H1 (cell line): Measurements from ENCODE around the gene F8. TPM values are rescaled to one million over a fixed set of nuclear protein-coding genes. Genes with fewer than 3 reads are reported as not detected.

Experiments used
- CTCF ChIA-PET: fragments of 300-600 bp; sonication (Branson Sonifier 250); formaldehyde crosslinking; loops from one replicate; lab custom pipeline; 2021; ENCODE audit not compliant: partially characterized antibody; lab: Charles Lee
- POLR2A ChIA-PET: fragments of 300-600 bp; sonication (Branson Sonifier 250); formaldehyde crosslinking; loops from one replicate; lab custom pipeline; 2021; ENCODE audit warnings: inconsistent platforms; ENCODE audit not compliant: partially characterized antibody; lab: Charles Lee
- DNase-seq, 2 experiments: peaks; one replicate each; pipeline versions ENCODE4 v3.0.0 to v3.0.0-alpha.2; 2010 to 2022; ENCODE audit warnings: low spot score in 2 of 2, low read depth in 1 of 2, mixed read lengths in 1 of 2
- FAIRE-seq: peaks from 2 replicates; lab custom pipeline; 2011; peaks lifted over from hg19 to GRCh38; lab: Jason Lieb, UNC
- H2AFZ ChIP-seq: 2 replicates; pipeline ENCODE4 v1.8.1; 2012; ENCODE audit warnings: low read length, inconsistent platforms
- H2AK5ac ChIP-seq: 2 replicates; pipeline ENCODE4 v1.6.1; 2013; ENCODE audit warnings: low read depth, low read length
- H2BK120ac ChIP-seq: replicated peaks from 2 replicates; pipeline ENCODE3; 2013; ENCODE audit warnings: low read depth, low read length, inconsistent platforms
- H2BK12ac ChIP-seq: 2 replicates; pipeline ENCODE4 v1.6.1; 2013; ENCODE audit warnings: low read depth, low read length
- H2BK15ac ChIP-seq: 2 replicates; pipeline ENCODE4 v1.6.1; 2013; ENCODE audit warnings: low read length
- H2BK20ac ChIP-seq: 2 replicates; pipeline ENCODE4 v1.6.1; 2013; ENCODE audit warnings: low read length
- H2BK5ac ChIP-seq: 2 replicates; pipeline ENCODE4 v1.6.1; 2013; ENCODE audit warnings: low read depth, low read length
- H3K14ac ChIP-seq: 2 replicates; pipeline ENCODE4 v1.6.1; 2013; ENCODE audit warnings: inconsistent platforms; ENCODE audit not compliant: insufficient read length
- H3K18ac ChIP-seq: 2 replicates; pipeline ENCODE4 v1.6.1; 2013; ENCODE audit warnings: low read length; ENCODE audit errors: extremely low read depth
- H3K23ac ChIP-seq: 2 replicates; pipeline ENCODE4 v1.6.1; 2013; ENCODE audit warnings: inconsistent platforms; ENCODE audit not compliant: insufficient read length
- H3K23me2 ChIP-seq: 2 replicates; pipeline ENCODE4 v1.6.1; 2013; ENCODE audit warnings: low read depth, low read length
- H3K27ac ChIP-seq: 2 replicates; pipeline ENCODE4 v1.6.1; 2011; ENCODE audit warnings: low read depth, low read length, inconsistent platforms
- H3K27me3 ChIP-seq, 4 experiments: replicated peaks in 1 of 4; 1 replicate in 1 of 4; 2 replicates in 3 of 4; pipeline versions ENCODE4 v1.6.1 to v1.8.1; 2011 to 2013; ENCODE audit warnings: low read length in 3 of 4, mild to moderate bottlenecking in 3 of 4, inconsistent platforms in 2 of 4, mixed read lengths in 2 of 4, moderate library complexity in 1 of 4; ENCODE audit not compliant: control insufficient read depth in 3 of 4, insufficient read depth in 3 of 4; ENCODE audit errors: extremely low read depth in 1 of 4
- H3K36me3 ChIP-seq, 4 experiments: 2 replicates each; pipeline versions ENCODE4 v1.6.1 to v1.8.1; 2011 to 2013; ENCODE audit warnings: mild to moderate bottlenecking in 4 of 4, low read length in 3 of 4, moderate library complexity in 2 of 4, control low read depth in 1 of 4, inconsistent platforms in 1 of 4; ENCODE audit not compliant: insufficient read depth in 4 of 4, control insufficient read depth in 2 of 4
- H3K4ac ChIP-seq: replicated peaks from 2 replicates; pipeline ENCODE3; 2013; ENCODE audit warnings: low read length, low read depth, mixed read lengths, inconsistent platforms; ENCODE audit not compliant: insufficient read length
- H3K4me1 ChIP-seq, 4 experiments: replicated peaks in 1 of 4; 1 replicate in 1 of 4; 2 replicates in 3 of 4; pipeline versions ENCODE4 v1.6.1 to v1.8.1; 2011 to 2013; ENCODE audit warnings: low read length in 3 of 4, inconsistent platforms in 2 of 4, mixed read lengths in 1 of 4; ENCODE audit not compliant: insufficient read depth in 4 of 4, control insufficient read depth in 3 of 4
- H3K4me2 ChIP-seq, 2 experiments: 2 replicates each; pipeline versions ENCODE4 v1.6.1 to v1.8.1; 2011 to 2013; ENCODE audit warnings: low read depth in 2 of 2, low read length in 2 of 2, control low read depth in 1 of 2, inconsistent platforms in 1 of 2, mild to moderate bottlenecking in 1 of 2; ENCODE audit not compliant: insufficient read depth in 1 of 2
- H3K4me3 ChIP-seq, 4 experiments: fragments of 200-600, 300-600 bp in 1 of 4; sonication (generic), shearing (Covaris generic), sonication (Bioruptor Twin) in 1 of 4; 2 replicates each; pipeline versions ENCODE4 v1.5.1 to v1.8.1; 2011 to 2016; ENCODE audit warnings: low read length in 4 of 4, low read depth in 3 of 4, control low read depth in 2 of 4, inconsistent platforms in 2 of 4, mild to moderate bottlenecking in 2 of 4, mixed read lengths in 1 of 4, moderate library complexity in 1 of 4; ENCODE audit not compliant: insufficient read depth in 2 of 4; ENCODE audit errors: extremely low read depth in 1 of 4
- H3K56ac ChIP-seq: replicated peaks from 2 replicates; pipeline ENCODE3; 2013; ENCODE audit warnings: low read depth, mild to moderate bottlenecking, mixed read lengths, low read length, inconsistent platforms; ENCODE audit not compliant: insufficient read length
- H3K79me1 ChIP-seq: 2 replicates; pipeline ENCODE4 v1.6.1; 2013; ENCODE audit warnings: low read depth, low read length, control low read depth
- H3K79me2 ChIP-seq, 2 experiments: 2 replicates each; pipeline versions ENCODE4 v1.6.1 to v1.8.1; 2012 to 2013; ENCODE audit warnings: low read length in 2 of 2, mild to moderate bottlenecking in 2 of 2, inconsistent platforms in 1 of 2; ENCODE audit not compliant: insufficient read depth in 2 of 2, control insufficient read depth in 1 of 2
- H3K9ac ChIP-seq, 4 experiments: replicated peaks in 1 of 4; 1 replicate in 1 of 4; 2 replicates in 3 of 4; pipeline versions ENCODE4 v1.6.1 to v1.8.1; 2011 to 2013; ENCODE audit warnings: low read depth in 3 of 4, low read length in 3 of 4, control low read depth in 2 of 4, mild to moderate bottlenecking in 2 of 4, moderate library complexity in 2 of 4, inconsistent platforms in 1 of 4; ENCODE audit errors: extremely low read depth in 1 of 4
- H3K9me3 ChIP-seq, 2 experiments: 2 replicates each; pipeline versions ENCODE4 v1.6.1 to v1.8.1; 2012 to 2013; ENCODE audit warnings: mild to moderate bottlenecking in 2 of 2, moderate library complexity in 2 of 2, control low read depth in 1 of 2, inconsistent platforms in 1 of 2, low read depth in 1 of 2, low read length in 1 of 2, mixed read lengths in 1 of 2; ENCODE audit not compliant: insufficient read depth in 2 of 2
- H4K20me1 ChIP-seq, 2 experiments: replicated peaks in 1 of 2; 2 replicates each; pipeline versions ENCODE3 to v1.8.1; 2011 to 2013; ENCODE audit warnings: inconsistent platforms in 2 of 2, low read length in 2 of 2, mild to moderate bottlenecking in 1 of 2; ENCODE audit not compliant: insufficient read depth in 2 of 2, control insufficient read depth in 1 of 2
- H4K5ac ChIP-seq: 2 replicates; pipeline ENCODE4 v1.6.1; 2013; ENCODE audit warnings: low read length, low read depth, mixed read lengths, inconsistent platforms; ENCODE audit not compliant: insufficient read length
- H4K8ac ChIP-seq: 2 replicates; pipeline ENCODE4 v1.8.0; 2013; ENCODE audit warnings: mild to moderate bottlenecking, moderate library complexity, low read length, inconsistent platforms; ENCODE audit not compliant: insufficient read depth; ENCODE audit errors: extremely low read depth
- H4K91ac ChIP-seq: replicated peaks from 2 replicates; pipeline ENCODE3; 2013; ENCODE audit warnings: low read length, mixed read lengths, inconsistent platforms; ENCODE audit not compliant: insufficient read length
- CREB1 ChIP-seq: IDR thresholded peaks from 2 replicates; pipeline ENCODE4 v1.6.1; 2012; ENCODE audit warnings: inconsistent platforms
- CTBP2 ChIP-seq: IDR thresholded peaks from 2 replicates; pipeline ENCODE4 v1.7.0; 2011; ENCODE audit warnings: borderline replicate concordance, mild to moderate bottlenecking, moderate library complexity, mixed read lengths, low read length; ENCODE audit not compliant: insufficient read depth, insufficient read length
- EZH2 ChIP-seq: fragments of 200-600 bp; sonication (generic); IDR thresholded peaks from 2 replicates; pipeline ENCODE4 v1.7.1; 2012; ENCODE audit warnings: low read depth, mild to moderate bottlenecking, moderate library complexity, low read length, inconsistent platforms; ENCODE audit not compliant: severe bottlenecking
- HDAC2 ChIP-seq, 2 experiments: fragments of 300-600 bp in 1 of 2; sonication (generic) in 1 of 2; IDR thresholded peaks; 2 replicates each; pipeline ENCODE4 v1.6.1; 2011 to 2012; ENCODE audit warnings: low read depth in 2 of 2, low read length in 2 of 2, mild to moderate bottlenecking in 2 of 2, moderate library complexity in 2 of 2, borderline replicate concordance in 1 of 2, inconsistent platforms in 1 of 2
- HDAC6 ChIP-seq: IDR thresholded peaks from one replicate; pipeline ENCODE4 v1.7.1; 2012; ENCODE audit warnings: low read depth, mild to moderate bottlenecking, inconsistent platforms, low read length, moderate library complexity
- NRF1 ChIP-seq: IDR thresholded peaks from 2 replicates; pipeline ENCODE4 v1.6.1; 2011; ENCODE audit warnings: mild to moderate bottlenecking, low read depth, low read length, improper control_type of control experiment
- RNF2 ChIP-seq: fragments of 200-900, 300-1000 bp; sonication (generic); IDR thresholded peaks from 2 replicates; pipeline ENCODE4 v1.7.1; 2016; ENCODE audit warnings: borderline replicate concordance, low read depth, mild to moderate bottlenecking, antibody characterized with exemption, low read length; ENCODE audit not compliant: poor library complexity, severe bottlenecking; ENCODE audit errors: missing control alignments
- RXRA ChIP-seq: IDR thresholded peaks from 2 replicates; pipeline ENCODE4 v1.6.1; 2011; ENCODE audit warnings: low read depth, mild to moderate bottlenecking, low read length, moderate library complexity; ENCODE audit not compliant: insufficient read depth
- SIRT6 ChIP-seq: IDR thresholded peaks from one replicate; pipeline ENCODE4 v1.7.1; 2012; ENCODE audit warnings: low read length, inconsistent platforms
- SIX5 ChIP-seq: IDR thresholded peaks from 2 replicates; pipeline ENCODE4 v1.6.1; 2011; ENCODE audit warnings: mild to moderate bottlenecking, low read depth, low read length
- SP1 ChIP-seq: IDR thresholded peaks from 2 replicates; pipeline ENCODE4 v1.6.1; 2011; ENCODE audit warnings: low read depth, low read length
- SRF ChIP-seq: IDR thresholded peaks from 2 replicates; pipeline ENCODE4 v1.6.1; 2011; ENCODE audit warnings: mild to moderate bottlenecking, low read depth, low read length, moderate library complexity
- TAF1 ChIP-seq: IDR thresholded peaks from 2 replicates; pipeline ENCODE4 v1.6.1; 2011; ENCODE audit warnings: mild to moderate bottlenecking, low read depth, low read length
- TCF12 ChIP-seq: IDR thresholded peaks from 2 replicates; pipeline ENCODE4 v1.6.1; 2011; ENCODE audit warnings: low read depth, mild to moderate bottlenecking, low read length
- ZNF274 ChIP-seq: IDR thresholded peaks from 2 replicates; pipeline ENCODE4 v1.7.0; 2012; ENCODE audit warnings: low read length, borderline replicate concordance; ENCODE audit errors: extremely low read depth
- WGBS, 2 experiments: shearing (Covaris generic) in 1 of 2; methylation state at CpG; one replicate each; pipeline versions ENCODE4 v1.1.6 to v1.1.7; 2013 to 2015; ENCODE audit warnings: low lambda C conversion rate in 2 of 2, mixed read lengths in 2 of 2, inconsistent platforms in 1 of 2, low coverage in 1 of 2, missing lambda C conversion rate in 1 of 2; ENCODE audit not compliant: insufficient replicate concordance in 2 of 2, insufficient coverage in 1 of 2, insufficient read length in 1 of 2; ENCODE audit errors: extremely low coverage in 1 of 2, missing lambda C conversion rate in 1 of 2; 5-methylcytosine and 5-hydroxymethylcytosine counted together
- polyA plus RNA-seq, 7 experiments: library from polyadenylated mRNA; depleted of rRNA in 3 of 7; stranded (reverse) in 5 of 7; unstranded in 2 of 7; fragments of >200 nt in 5 of 7; fragments of 200-250 nt in 2 of 7; gene quantifications; 1 replicate in 5 of 7; 2 replicates in 1 of 7; 4 replicates in 1 of 7; pipeline versions ENCODE4 v1.2.1 to v1.2.3, GENCODE V29; 2011 to 2013; ENCODE audit warnings: missing spikeins in 2 of 7, mixed read lengths in 2 of 7
- total RNA-seq: library from RNA; stranded (reverse); fragmentation: NEBNext Ultra II Directional; extraction: Animal tissue kit (Norgen Biotek cat#: 25700); gene quantifications from 2 replicates; pipeline ENCODE4 v1.2.1, GENCODE V29; 2021

F8 gene
- total and polyA plus RNA-seq, 2 of the 8 experiments (the other 6 are each of a cell fraction or from before 2014, with no cell fraction given): 1.1 to 2.6 TPM

DNA sequence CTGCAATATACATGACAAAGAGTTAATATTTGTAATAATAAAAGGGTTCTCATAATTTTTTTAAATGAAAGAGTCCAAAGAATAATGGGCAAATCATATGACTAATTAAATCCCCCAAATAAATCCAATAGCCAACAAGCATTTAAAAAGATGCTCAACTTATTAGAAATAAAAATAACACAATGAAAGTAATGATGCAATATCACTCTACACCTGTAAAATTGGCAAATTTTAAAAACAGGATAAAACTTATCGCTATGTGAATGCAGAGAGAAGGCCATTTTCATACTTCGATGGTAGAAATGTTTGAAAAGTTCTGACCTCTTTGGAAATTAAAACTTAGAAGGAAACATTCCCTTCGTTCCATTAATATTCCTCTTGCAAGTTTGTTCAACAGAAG is 1.9 kb downstream of the F8 start:
- POLR2A ChIA-PET: no interaction called here
- no peak overlapping the region for H3K56ac ChIP-seq
- H2BK5ac ChIP-seq: no peak overlapping the region
- TF ChIP-seq SIX5 (no peak), SP1 (no peak), RNF2 (no peak), SIRT6 (no peak), ZNF274 (no peak), NRF1 (no peak), RXRA (no peak), SRF (no peak), TAF1 (no peak), EZH2 (no peak), HDAC2 (IDR thresholded peaks at IDR 0.05; ENCODE audit: borderline replicate concordance in 1 of 2, low read depth in 2 of 2, low read length in 2 of 2) (no peak), CREB1 (no peak), CTBP2 (no peak), TCF12 (no peak), HDAC6 (no peak)

More for the DNA sequence above, 1.9 kb downstream of the F8 start:
- H3K4me1 ChIP-seq: no peaks in the 10 kb centered on the region
- H3K23me2 ChIP-seq: no peaks in the 10 kb centered on the region
- H2BK120ac ChIP-seq: no peak overlapping the region
- H2BK20ac ChIP-seq: no peak overlapping the region
- no peak overlapping the region for H2BK12ac ChIP-seq
- H3K79me1 ChIP-seq: no peaks in the 10 kb centered on the region
- H2BK15ac ChIP-seq: no peak overlapping the region
- H3K27me3 ChIP-seq: no peaks in the 10 kb centered on the region
- H2AK5ac ChIP-seq: no peak overlapping the region
- no peak overlapping the region for H4K91ac ChIP-seq
- no peak overlapping the region for H3K4me2 ChIP-seq
- H3K27ac ChIP-seq: no peak overlapping the region
- no peaks in the 10 kb centered on the region for H4K20me1 ChIP-seq
- CTCF ChIA-PET: no interaction called here
- no peak overlapping the region for H4K5ac ChIP-seq
- no peak overlapping the region for H3K4ac ChIP-seq
- H3K14ac ChIP-seq: no peak overlapping the region
- no peaks in the 10 kb centered on the region for H3K79me2 ChIP-seq
- no peak overlapping the region for H2AFZ ChIP-seq
- H4K8ac ChIP-seq: no peak overlapping the region
- H3K23ac ChIP-seq: no peak overlapping the region
- DNase-seq (no peak), FAIRE-seq (no peak)
- H3K18ac ChIP-seq: no peak overlapping the region
- no peaks in the 10 kb centered on the region for H3K9me3 ChIP-seq
- no peak overlapping the region for H3K4me3 ChIP-seq
- 82% methylated on average over 3 of the region's 3 CpGs; no CpG with 5 or more reads in 1 of the 2 experiments for WGBS, 2 experiments
- no peak overlapping the region for H3K9ac ChIP-seq
- no peaks in the 10 kb centered on the region for H3K36me3 ChIP-seq
